ENCODE measurements around the gene ARHGAP22. TPM values are rescaled to one million over a fixed set of nuclear protein-coding genes. Genes with fewer than 3 reads are reported as not detected.

Gene ARHGAP22
- total and polyA plus RNA-seq, 7 experiments from 2014 or later, result 0.37 to 2.9 (median 1.1) TPM; not detected in 3

Other genes with a start within 250 kb of the ARHGAP22 start
- gene WDFY4, start 79.8 kb upstream of the ARHGAP22 start, total RNA-seq, result 10 to 100 TPM in 1 of 5 experiments, 1 to 10 TPM in 3, under 1 TPM in 1; 0.56 to 39.3 (median 1.8) TPM
- under 1 TPM; 0.12 to 0.63 TPM for gene WDFY4, start 79.8 kb upstream of the ARHGAP22 start, polyA plus RNA-seq